GM10266 (cell line): Measurements from ENCODE around the gene LAGE3.
"Not testable (repeated sequence)": the region's sequence is repeated elsewhere in the genome, so short reads cannot be mapped to it uniquely, and the experiment has no call there.

ENCODE experiments used
- DNase-seq: peaks from one replicate; pipeline ENCODE4 v3.0.0; 2012; ENCODE audit errors: extremely low spot score
- TF ChIP-seq, protein P1 (sequence below): IDR thresholded peaks from 2 replicates; pipeline ENCODE4 v1.5.1; 2012; ENCODE audit warnings: mild to moderate bottlenecking, low read depth; ENCODE audit not compliant: control insufficient read depth, insufficient read depth; ENCODE audit errors: missing control alignments

LAGE3 gene

DNA sequence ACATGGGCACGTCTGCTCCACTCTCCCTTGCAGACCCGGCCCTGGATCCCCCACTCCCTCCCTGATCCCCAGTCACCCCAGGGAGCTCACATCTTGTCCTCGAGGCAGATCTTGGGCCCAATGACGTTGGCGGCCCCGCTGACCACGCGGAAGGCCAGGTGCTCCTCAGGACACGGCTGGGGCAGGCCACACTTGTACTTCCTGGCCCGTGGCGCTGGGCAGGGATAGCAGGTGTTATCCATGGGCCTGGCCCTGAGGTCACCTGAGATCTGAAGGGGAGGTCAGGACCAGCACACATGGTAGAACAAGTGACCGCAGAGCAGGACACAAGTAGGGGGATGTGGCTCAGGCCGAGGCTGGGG lies 29.3 kb upstream of the LAGE3 start:
- TF ChIP-seq, protein P1, sequence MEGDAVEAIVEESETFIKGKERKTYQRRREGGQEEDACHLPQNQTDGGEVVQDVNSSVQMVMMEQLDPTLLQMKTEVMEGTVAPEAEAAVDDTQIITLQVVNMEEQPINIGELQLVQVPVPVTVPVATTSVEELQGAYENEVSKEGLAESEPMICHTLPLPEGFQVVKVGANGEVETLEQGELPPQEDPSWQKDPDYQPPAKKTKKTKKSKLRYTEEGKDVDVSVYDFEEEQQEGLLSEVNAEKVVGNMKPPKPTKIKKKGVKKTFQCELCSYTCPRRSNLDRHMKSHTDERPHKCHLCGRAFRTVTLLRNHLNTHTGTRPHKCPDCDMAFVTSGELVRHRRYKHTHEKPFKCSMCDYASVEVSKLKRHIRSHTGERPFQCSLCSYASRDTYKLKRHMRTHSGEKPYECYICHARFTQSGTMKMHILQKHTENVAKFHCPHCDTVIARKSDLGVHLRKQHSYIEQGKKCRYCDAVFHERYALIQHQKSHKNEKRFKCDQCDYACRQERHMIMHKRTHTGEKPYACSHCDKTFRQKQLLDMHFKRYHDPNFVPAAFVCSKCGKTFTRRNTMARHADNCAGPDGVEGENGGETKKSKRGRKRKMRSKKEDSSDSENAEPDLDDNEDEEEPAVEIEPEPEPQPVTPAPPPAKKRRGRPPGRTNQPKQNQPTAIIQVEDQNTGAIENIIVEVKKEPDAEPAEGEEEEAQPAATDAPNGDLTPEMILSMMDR = no peak
- no peak for DNase-seq

DNA sequence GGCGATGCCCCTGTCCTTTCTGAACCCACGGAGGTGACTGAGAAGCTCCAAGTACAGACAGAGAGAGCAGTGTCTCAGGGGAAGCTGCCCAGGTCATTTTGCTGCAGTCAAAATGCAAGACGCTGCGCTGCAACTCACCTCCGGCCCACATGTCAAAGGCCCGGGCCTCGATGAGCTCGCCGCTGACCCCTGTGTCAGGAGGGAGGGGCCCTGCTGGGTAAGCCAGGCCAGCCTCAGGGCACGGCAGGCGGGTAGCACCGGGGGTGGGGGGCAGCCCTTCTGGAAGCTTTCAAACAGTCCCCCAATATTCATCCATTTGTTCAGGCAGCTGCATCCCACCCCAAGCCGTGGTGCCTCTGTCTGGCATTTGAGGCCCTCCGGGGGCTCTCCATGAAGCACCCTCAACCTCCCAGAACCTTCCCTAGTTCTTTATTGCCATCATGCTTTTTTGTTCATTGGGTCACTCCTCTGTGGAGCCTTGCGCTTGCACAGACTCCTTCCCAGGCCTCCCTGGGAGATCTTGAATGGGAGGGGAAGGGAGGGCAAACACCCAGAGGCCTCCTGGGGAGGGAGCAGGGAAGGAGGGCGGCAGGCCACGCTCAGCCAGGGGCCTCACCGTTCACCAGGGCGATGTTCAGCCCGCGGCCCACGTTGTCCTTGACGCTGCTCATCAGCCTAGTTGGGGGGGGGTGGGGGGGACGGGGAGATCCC lies 28.7 kb upstream of the LAGE3 start:
- DNase-seq = no peak
- TF ChIP-seq, protein P1 = no peak

DNA sequence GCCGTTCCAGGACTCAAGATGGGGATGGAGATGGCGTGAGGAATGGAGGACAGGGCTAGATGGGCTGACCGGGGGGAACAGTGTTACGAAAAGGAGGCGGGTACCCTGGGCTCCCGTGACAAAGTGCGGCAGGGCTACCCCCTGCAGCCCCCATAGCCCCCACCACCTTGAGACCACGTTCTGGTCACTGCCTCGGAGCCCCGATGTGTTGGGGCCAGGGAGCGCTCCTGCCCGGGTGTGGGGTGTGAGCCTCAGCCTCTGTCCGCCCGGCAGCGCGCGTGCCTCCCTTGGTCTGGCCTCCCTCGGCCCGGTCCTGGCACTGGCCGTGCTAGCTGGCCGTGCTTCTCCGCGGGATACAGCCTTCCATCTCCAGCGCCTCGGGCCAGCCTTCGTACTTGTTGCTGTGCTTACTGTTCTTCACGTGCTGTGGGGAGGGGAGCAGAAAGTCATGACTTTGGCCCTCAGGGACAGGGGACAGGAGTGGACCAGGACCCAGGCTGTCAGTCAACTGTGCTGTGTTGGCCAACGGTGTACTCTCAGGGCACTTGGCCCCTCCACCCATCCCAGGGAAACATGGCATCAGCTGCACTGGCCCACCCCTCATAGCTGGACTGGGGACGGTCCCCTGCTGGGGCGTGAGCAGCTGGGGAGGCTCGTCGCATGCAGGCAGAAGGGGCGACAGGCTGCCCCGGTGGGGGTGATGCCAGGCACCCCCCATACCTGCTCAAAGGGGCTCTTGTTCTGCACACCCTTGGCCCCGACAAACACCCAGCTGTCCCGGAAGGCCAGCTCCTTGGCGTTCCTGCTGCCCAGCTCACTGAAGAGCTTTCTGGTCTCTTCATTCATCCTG lies 27.6 kb upstream of the LAGE3 start:
- TF ChIP-seq, protein P1 = no peak
- no peak for DNase-seq

DNA sequence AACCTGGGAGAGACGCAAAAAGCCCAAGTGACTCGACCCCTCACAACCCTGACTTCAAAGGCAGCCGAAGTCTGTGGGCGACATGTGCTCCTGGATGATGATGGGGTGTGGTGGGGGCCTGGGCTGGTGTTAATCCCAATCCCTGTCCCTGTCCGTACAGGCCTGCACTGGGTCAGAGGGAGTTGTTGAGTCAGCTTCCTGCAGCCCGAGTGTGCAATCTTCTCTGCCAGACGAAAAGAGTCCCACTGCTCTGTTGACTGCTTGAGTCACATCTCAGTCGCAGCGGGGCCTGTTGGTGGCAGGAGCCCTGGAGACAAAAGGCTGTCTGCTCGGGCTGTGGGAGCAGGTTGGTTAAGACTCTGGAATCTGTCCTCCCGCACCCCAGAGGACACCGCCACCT lies 26.7 kb upstream of the LAGE3 start:
- TF ChIP-seq, protein P1 = no peak
- no peak for DNase-seq

DNA sequence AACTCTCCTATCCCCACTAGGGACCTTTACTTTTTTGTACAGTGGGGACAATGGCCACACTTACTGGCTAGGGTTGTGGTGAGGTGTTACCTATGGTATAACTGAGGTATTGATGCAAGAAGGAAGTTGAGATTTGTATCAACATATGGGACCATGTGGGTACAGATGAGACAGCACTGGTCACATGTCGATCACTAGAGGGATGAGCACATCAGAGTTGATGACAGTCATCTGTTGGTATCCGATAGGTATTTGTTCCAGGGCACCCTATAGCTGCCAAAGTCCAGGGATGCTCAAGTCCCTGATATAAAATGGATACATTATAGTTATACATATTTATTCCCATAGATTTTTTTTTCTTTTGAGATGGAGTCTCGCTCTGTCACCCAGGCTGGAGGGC lies 23.9 kb upstream of the LAGE3 start:
- no peak for DNase-seq
- TF ChIP-seq, protein P1 = no peak

DNA sequence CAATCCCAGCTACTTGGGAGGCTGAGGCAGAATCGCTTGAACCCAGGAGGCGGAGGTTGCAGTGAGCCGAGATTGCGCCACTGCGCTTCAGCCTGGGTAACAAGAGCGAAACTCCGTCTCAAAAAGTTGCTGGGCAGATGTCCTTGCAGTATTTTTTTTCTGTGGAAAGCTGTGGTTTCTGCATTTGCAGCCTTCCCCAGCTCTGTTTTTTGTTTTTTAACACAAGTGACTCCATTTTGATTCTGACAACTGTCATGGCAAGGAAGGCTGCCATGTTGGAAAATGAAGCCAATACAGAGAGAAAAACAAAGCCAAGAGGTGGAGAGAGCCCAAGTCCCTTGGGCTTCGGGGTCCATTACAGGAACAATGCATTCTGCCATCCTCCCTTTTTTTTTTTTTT lies 23.0 kb upstream of the LAGE3 start:
- TF ChIP-seq, protein P1 = no peak
- no peak for DNase-seq

DNA sequence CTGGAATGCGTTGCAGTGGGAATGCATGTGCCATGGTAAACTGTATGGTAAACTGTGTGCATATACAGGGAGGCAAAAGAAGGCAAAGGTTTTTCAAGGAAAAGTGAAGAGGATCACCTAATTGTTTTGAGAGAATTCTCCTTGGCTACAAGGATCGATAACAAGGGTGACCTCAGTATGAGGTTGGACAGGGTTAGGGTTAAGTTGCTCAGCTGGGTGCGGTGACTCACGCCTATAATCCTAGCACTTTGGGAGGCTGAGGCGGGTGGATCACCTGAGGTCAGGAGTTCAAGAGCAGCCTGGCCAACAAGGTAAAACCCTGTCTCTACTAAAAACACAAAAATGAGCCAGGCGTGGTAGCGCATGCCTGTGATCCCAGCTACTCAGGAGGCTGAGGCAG lies 22.3 kb upstream of the LAGE3 start:
- DNase-seq = not testable (repeated sequence)

DNA sequence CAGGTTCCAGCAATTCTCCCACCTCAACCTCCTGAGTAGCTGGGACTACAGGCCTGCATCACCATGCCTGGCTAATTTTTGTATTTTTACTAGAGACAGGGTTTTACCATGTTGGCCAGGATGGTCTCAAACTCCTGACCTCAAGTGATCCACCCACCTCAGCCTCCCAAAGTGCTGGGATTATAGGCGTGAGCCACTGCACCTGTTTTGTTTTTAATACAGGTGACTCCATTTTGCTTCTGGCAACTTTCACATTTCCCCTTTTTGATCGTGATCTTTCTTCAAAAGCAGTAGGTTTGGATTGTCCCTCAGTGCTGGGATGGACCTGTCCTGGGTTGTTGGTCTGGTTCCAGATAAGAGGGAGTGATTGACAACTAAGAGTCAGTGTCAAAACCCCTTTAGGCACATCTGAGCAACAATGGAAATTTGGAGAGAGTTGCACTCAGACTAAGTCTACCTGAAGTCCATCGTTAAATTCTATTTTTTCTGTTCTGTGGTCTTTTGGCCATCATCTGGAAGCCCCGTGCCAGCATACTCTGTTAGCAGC lies 17.6 kb upstream of the LAGE3 start:
- not testable (repeated sequence) for DNase-seq
